Measurements from ENCODE around the gene MAMLD1. TPM values are rescaled to one million over a fixed set of nuclear protein-coding genes. Genes with fewer than 3 reads are reported as not detected.
A peak's percentile ranks its signal among the peaks of the same experiment; 100 is the strongest.

MAMLD1 gene
- total RNA-seq, 2 donors from 2014 or later: 0.44 to 0.68 TPM

DNA sequence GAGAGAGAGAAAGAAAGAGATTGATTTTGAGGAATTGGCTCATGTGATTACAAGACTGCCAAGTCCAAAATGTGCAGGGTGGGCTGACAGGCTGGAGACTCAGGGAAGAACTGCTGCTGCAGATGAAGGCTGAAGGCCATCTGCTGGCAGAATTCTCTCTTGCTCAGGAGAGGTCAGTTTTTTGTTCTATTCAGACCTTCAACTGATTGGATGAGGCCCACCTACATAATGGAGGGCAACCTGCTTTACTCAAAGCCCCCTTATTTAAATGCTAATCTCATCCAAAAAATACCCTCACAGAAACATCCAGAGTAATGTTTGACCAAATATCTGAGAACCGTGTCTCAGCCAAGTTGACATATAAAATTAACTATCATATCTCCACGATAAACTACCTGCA is 38.2 kb upstream of the MAMLD1 start:
- Mint-ChIP-seq H3K4me3 (no peak overlapping the region), H3K36me3 (ENCODE audit: low read depth) (no peaks in the 10 kb centered on the region), H3K4me1 (no peaks in the 10 kb centered on the region), H3K9me3 (peaks cover 47% of the 10 kb centered on the region), H3K27me3 (ENCODE audit: insufficient read depth) (no peaks in the 10 kb centered on the region), H3K27ac (no peak overlapping the region)
- WGBS, 2 experiments (ENCODE audit: insufficient coverage in 1 of 2, insufficient read length in 1 of 2): 100% methylated on average over 1 of the region's 2 CpGs; no CpG with 5 or more reads in 1 of the 2 experiments
- Histone ChIP-seq H3K9me3 (ENCODE audit: control insufficient read depth, low read length) (no peaks in the 10 kb centered on the region), H3K9ac (ENCODE audit: extremely low read depth, low read length, poor library complexity, severe bottlenecking) (no peak overlapping the region), H3K36me3 (ENCODE audit: control insufficient read depth, insufficient read depth, low read length) (no peaks in the 10 kb centered on the region), H3K27ac (ENCODE audit: low read depth, low read length) (no peak overlapping the region), H3K4me3 (ENCODE audit: low read length) (no peak overlapping the region), H3K4me1 (ENCODE audit: control insufficient read depth, insufficient read depth, low read length) (no peaks in the 10 kb centered on the region), H3K27me3 (ENCODE audit: control insufficient read depth, insufficient read depth, low read length, poor library complexity, severe bottlenecking) (no peaks in the 10 kb centered on the region)
- no peak for TF ChIP-seq CTCF (conservative IDR thresholded peaks at IDR 0.05)
- no peak for DNase-seq

- Histone ChIP-seq H3K27ac (ENCODE audit: low read depth, low read length) (no peak overlapping the region), H3K36me3 (ENCODE audit: control insufficient read depth, insufficient read depth, low read length) (no peaks in the 10 kb centered on the region), H3K4me3 (ENCODE audit: low read length) (no peak overlapping the region), H3K4me1 (ENCODE audit: control insufficient read depth, insufficient read depth, low read length) (no peaks in the 10 kb centered on the region), H3K9me3 (ENCODE audit: control insufficient read depth, low read length) (no peaks in the 10 kb centered on the region), H3K27me3 (ENCODE audit: control insufficient read depth, insufficient read depth, low read length, poor library complexity, severe bottlenecking) (no peaks in the 10 kb centered on the region), H3K9ac (ENCODE audit: extremely low read depth, low read length, poor library complexity, severe bottlenecking) (no peak overlapping the region)
- no peaks in the 10 kb centered on the region for H3K36me3 Mint-ChIP-seq (ENCODE audit: low read depth)
- peaks cover 52% of the 10 kb centered on the region for H3K9me3 Mint-ChIP-seq
- H3K27ac Mint-ChIP-seq: no peak overlapping the region
- no peaks in the 10 kb centered on the region for H3K4me1 Mint-ChIP-seq
- H3K27me3 Mint-ChIP-seq (ENCODE audit: insufficient read depth): no peaks in the 10 kb centered on the region
- 79 to 90% methylated on average over 2 to 7 of the region's 7 CpGs for WGBS, 2 experiments (ENCODE audit: insufficient coverage in 1 of 2, insufficient read length in 1 of 2)
- DNase-seq: no peak
- TF ChIP-seq CTCF (conservative IDR thresholded peaks at IDR 0.05): no peak
- H3K4me3 Mint-ChIP-seq: no peak overlapping the region
These were observed 36.4 kb upstream of the MAMLD1 start for GRCh38 chrX:150326541-150327247.

DNA sequence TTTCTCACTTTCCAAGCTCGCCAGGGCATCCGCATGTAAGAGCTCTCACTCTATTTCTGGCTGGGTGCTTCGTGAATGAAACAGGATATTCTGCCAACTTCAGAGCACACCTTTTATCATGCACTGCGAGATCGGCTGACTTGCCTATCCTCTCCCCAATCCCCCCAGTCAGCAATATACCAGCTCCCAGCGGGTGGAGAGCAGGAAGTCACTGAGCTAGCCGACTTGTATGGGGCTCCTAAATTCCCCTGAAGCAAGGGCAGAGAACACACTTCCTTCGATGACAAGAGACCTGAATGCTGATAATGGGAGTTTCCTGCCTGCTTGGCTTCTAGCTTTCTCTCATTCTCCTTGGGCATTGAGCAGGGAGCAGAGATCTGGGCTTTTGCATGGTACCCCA is 33.8 kb upstream of the MAMLD1 start:
- WGBS, 2 experiments (ENCODE audit: insufficient coverage in 1 of 2, insufficient read length in 1 of 2): 64 to 100% methylated on average over 1 to 8 of the region's 8 CpGs
- H3K9me3 Mint-ChIP-seq: peaks cover 54% of the 10 kb centered on the region

More for the DNA sequence above, 33.8 kb upstream of the MAMLD1 start:
- DNase-seq: peak; percentile 59
- no peak overlapping the region for H3K27ac Mint-ChIP-seq
- Histone ChIP-seq H3K9ac (ENCODE audit: extremely low read depth, low read length, poor library complexity, severe bottlenecking) (no peak overlapping the region), H3K27ac (ENCODE audit: low read depth, low read length) (no peak overlapping the region), H3K36me3 (ENCODE audit: control insufficient read depth, insufficient read depth, low read length) (no peaks in the 10 kb centered on the region), H3K4me1 (ENCODE audit: control insufficient read depth, insufficient read depth, low read length) (no peaks in the 10 kb centered on the region), H3K27me3 (ENCODE audit: control insufficient read depth, insufficient read depth, low read length, poor library complexity, severe bottlenecking) (no peaks in the 10 kb centered on the region), H3K9me3 (ENCODE audit: control insufficient read depth, low read length) (no peaks in the 10 kb centered on the region), H3K4me3 (ENCODE audit: low read length) (no peak overlapping the region)
- no peak for TF ChIP-seq CTCF (conservative IDR thresholded peaks at IDR 0.05)
- H3K4me3 Mint-ChIP-seq: no peak overlapping the region
- H3K4me1 Mint-ChIP-seq: no peaks in the 10 kb centered on the region
- no peaks in the 10 kb centered on the region for H3K36me3 Mint-ChIP-seq (ENCODE audit: low read depth)
- H3K27me3 Mint-ChIP-seq (ENCODE audit: insufficient read depth): no peaks in the 10 kb centered on the region

Data from endodermal cell (in vitro differentiated cells).